Prostate gland (tissue), 2 donors: ENCODE measurements around the gene SLC2A4.
A peak's percentile ranks its signal among the peaks of the same experiment; 100 is the strongest.

ENCODE experiments used
- CTCF ChIP-seq, 4 experiments: fragments of 200-600 bp in 2 of 4; fragments of 450-650 bp in 2 of 4; sonication (generic) in 2 of 4; IDR thresholded peaks; 1 replicate in 3 of 4; 2 replicates in 1 of 4; pipeline ENCODE4 v1.5.1; 2016 to 2019; ENCODE audit warnings: antibody characterized with exemption in 4 of 4, mild to moderate bottlenecking in 2 of 4, moderate library complexity in 2 of 4
- POLR2A ChIP-seq: fragments of 450-650 bp; IDR thresholded peaks from one replicate; pipeline ENCODE4 v1.6.1; 2016; ENCODE audit warnings: antibody characterized with exemption, mild to moderate bottlenecking
- POLR2AphosphoS5 ChIP-seq: sonication (generic); formaldehyde crosslinking; IDR thresholded peaks from one replicate; pipeline ENCODE4 v1.6.1; 2017; ENCODE audit warnings: antibody characterized with exemption

GRCh38 chr17:7329374-7329996 lies 48.0 kb downstream of the SLC2A4 start:
- TF ChIP-seq CTCF (IDR thresholded peaks at IDR 0.05) = peak in 2 of 4 experiments; percentile 16 to 25
- peak; percentile 96 for TF ChIP-seq POLR2AphosphoS5
- TF ChIP-seq POLR2A = peak; percentile 60
